IPS DF 4.7 (cell line): Measurements from ENCODE around the gene CMSS1.

Experiments used
- DNase-seq: peaks from one replicate; pipeline ENCODE4 v3.0.0-alpha.2; 2013; ENCODE audit warnings: low spot score; ENCODE audit errors: extremely low read depth

Gene CMSS1

DNA sequence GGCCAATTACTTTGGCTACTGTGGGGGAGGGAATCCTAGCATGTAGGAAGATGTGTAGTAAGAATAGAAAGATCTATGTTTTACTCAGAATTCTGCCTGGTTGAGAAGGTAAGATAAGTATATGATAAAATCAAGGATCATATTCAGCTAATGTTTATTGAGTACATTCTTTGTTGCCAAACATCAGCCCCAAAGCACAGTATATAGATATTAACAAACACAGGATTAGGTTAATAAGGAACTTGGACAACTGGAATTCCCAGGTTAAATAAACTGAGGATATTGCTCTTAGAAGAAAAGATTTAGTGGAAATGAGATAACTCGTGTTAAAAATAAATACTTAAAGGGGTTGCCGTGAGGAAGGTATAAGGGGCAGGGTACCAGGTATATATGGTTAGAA is 167.0 kb downstream of the CMSS1 start:
- no peak for DNase-seq

DNA sequence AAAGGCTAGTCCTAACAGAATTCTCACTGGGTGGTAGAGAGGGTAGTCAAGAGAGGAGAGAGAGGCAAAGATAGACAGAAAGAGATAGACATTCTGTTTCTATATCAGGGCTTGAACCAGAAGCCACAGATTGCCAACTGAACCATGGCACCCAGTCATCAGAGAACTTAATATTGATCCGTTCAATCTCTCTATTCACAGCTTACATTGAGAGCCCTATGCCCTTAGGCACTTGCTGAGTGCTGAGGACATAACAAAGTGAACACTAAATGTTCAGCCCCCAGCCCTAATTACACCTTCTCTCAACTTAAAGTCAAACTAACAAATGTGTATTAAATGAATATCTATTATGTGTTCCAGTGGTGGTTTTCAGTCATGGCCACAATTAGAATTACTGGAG is 172.5 kb downstream of the CMSS1 start:
- DNase-seq, result no peak

- no peak for DNase-seq
Measured at GRCh38 chr3:99997293-99997692, 179.6 kb downstream of the CMSS1 start.

DNA sequence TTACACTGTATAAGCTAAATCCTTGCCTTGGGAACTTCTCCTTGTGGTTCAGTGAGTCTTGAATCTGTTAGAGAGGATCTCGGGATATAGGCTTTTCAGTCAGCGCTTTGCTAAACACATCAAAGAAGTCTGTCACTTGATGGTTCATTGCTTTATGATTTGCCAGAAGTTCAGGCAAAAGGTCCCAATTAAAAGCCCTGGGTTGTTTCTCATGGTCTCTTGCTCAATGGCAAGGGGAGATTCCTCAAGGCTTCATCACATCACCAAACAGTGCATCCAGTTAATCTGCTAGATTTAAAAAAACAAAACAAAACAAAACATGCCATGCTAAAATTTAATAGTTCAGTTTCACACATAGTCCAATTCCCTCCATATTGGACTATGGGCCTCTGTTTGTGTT is 181.9 kb downstream of the CMSS1 start:
- no peak for DNase-seq

DNA sequence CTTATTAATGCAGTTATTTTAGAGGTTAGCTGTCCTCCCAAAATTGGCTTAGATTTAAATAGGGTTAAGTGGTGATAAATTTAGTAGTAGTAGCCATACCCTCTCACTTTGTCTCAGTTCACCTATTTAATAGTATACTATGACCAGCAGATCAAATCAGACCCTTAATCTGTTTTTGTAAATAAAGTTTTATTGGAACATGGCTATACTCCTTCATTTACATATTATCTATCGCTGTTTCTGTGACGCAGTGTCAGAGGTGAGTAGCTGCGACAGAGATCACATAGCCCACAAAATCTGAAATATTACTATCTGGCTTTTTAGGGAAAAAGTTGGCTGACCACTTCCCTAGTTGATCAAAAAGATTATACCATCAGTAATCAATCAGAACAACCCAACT is 183.4 kb downstream of the CMSS1 start:
- DNase-seq, result no peak

- DNase-seq, result no peak
Measured at GRCh38 chr3:100001526-100002270, 184.0 kb downstream of the CMSS1 start.

DNA sequence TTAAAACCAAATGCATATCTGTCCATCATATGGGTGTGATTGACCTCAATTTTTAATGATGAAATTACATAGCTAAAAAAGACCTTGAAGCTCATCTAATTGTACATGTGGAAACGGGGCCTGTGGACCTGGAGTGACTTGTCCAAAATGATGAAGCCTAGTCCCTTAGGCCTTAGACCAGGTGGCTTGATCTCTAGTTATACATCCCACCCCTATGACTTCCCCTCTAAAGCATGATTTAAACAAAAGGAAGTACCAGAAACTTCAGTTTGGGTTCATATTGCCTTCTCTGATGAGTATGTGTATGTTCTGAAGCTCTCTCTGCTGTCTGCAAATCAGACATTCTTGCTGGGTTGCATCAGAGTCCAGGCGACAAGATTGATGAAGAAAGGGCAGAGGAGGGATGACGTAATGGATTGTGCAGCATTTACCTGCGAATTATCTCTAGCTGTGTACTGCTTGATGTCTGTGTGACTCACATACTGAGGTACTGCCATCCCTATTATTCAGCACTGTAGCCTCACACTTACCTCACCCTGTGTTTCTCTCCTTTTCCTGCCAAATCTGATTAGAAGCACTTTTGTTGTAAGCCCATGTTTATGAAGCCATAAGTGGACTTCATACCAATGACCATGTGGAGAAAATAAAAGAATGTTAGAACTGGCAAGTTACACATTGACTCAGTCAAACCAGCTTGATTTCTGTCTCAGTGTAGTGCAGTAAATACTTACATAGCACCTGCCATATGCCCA is 185.1 kb downstream of the CMSS1 start:
- no peak for DNase-seq

GRCh38 chr3:100003609-100004503 is 186.2 kb downstream of the CMSS1 start:
- DNase-seq, result no peak

DNA sequence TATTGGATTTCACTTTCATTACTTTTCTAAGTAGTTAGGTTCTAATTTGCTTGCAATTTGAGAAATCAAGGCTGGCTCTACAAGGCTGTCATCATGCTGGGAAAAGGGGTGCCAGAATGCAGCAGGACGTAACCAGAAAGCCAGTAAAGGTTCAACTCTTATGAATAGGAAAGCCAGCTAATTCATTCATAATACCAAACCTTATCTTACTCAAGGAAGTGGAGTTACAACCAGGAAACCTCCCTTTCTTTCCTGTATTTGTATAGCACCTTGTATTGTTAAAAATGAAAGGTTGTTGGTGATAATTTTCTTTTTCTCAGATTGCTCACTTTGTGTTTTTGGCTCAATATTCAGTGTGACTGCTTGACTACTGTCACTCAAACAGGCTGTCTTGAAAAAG is 187.3 kb downstream of the CMSS1 start:
- no peak for DNase-seq

GRCh38 chr3:100005665-100006393 is 188.2 kb downstream of the CMSS1 start:
- no peak for DNase-seq

- DNase-seq, result no peak
Measured at GRCh38 chr3:100006570-100007271, 189.1 kb downstream of the CMSS1 start.

DNA sequence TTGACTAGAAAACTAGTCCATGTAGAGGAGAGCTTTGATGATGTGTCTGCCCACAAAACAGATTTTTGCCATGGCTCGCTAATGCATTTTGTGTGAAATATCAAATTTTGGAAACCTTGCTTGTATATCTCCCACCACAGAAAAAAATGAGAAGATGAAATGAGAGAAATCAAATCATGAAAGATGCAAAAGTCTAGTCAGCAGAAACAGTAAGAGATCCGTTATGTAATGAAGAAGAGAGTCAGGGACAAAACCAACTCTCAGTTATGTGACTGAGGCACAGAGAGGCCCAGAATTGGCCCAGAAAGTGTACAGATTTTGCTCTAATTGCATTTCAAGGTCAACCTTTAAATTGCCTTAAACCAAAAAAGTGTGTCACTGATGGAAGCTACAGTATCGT is 189.7 kb downstream of the CMSS1 start:
- no peak for DNase-seq

GRCh38 chr3:100008081-100008698 is 190.5 kb downstream of the CMSS1 start:
- no peak for DNase-seq

- DNase-seq, result no peak
Measured at GRCh38 chr3:100009276-100010086, 191.8 kb downstream of the CMSS1 start.

DNA sequence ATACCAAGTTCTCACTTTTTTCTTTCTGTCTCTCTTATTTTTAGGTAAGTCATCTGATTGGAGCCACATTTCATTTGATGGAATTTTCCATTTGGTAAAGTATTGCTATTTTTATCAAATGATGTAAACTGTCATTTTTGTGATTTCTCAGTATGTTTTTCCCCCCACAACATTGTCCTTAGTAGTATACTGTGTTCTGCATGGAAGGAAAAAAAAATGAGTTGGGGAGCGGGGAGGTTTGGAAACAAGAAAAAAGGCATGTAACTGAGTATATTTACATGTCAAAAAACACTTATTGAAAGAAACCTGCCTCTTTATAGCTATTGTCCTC is 192.4 kb downstream of the CMSS1 start:
- DNase-seq, result no peak

DNA sequence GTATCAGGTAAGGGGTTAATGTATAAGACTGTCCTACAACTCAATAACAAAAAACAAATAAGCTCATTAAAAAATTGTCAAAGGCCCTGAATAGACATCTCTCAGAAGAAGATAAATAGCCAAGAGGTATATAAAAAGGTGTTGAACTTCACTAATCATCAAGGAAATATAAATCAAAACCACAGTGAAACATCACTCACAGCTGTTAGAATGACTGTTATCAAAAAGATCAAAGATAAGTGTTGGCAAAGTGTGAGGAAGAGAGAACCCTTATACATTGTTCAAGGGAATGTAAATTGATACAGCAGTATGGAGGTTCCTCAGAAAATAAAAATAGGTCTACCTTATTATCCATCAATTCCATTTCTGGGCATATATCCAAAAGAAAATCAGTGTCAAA is 201.1 kb downstream of the CMSS1 start:
- no peak for DNase-seq

- no peak for DNase-seq
Measured at GRCh38 chr3:100019719-100020118, 202.1 kb downstream of the CMSS1 start.

GRCh38 chr3:100020876-100021644 is 203.4 kb downstream of the CMSS1 start:
- no peak for DNase-seq

DNA sequence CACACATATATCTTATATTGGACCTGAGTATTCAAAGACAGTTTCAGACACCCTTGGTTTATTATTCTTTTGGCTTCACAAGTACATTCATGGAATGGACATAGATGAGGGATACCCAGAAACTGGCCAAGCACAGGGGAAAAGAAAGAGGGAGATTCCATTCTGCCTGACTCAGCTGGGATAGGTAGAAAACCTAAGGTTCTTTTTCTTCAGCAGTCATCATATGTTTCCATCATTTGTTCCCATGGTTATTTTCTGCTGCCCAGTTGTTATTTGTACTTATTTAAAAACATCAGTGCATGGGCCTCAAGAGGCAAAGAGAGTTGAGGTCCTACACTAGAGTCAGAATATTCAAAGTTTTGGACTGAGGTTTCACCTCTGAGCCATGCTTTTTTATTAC is 204.8 kb downstream of the CMSS1 start:
- DNase-seq, result no peak
